Ishikawa (cell line): Measurements from ENCODE around the gene IFRD2.

Experiments used
- CEBPB ChIP-seq: IDR thresholded peaks from 2 replicates; pipeline ENCODE4 v1.6.1; 2012
- CREB1 ChIP-seq: IDR thresholded peaks from 2 replicates; pipeline ENCODE4 v1.6.1; 2012; ENCODE audit warnings: low read depth
- EGR1 ChIP-seq: IDR thresholded peaks from 2 replicates; pipeline ENCODE4 v1.6.1; 2012
- EP300 ChIP-seq: IDR thresholded peaks from 2 replicates; pipeline ENCODE4 v1.6.1; 2012; ENCODE audit warnings: borderline replicate concordance
- FOXM1 ChIP-seq: IDR thresholded peaks from 2 replicates; pipeline ENCODE4 v1.6.1; 2012; ENCODE audit warnings: low read depth, borderline replicate concordance
- NFIC ChIP-seq: IDR thresholded peaks from 2 replicates; pipeline ENCODE4 v1.6.1; 2012
- RAD21 ChIP-seq: IDR thresholded peaks from 2 replicates; pipeline ENCODE4 v1.6.1; 2012; ENCODE audit warnings: low read depth
- TAF1 ChIP-seq: IDR thresholded peaks from 2 replicates; pipeline ENCODE4 v1.6.1; 2012; ENCODE audit warnings: low read depth, mild to moderate bottlenecking
- TCF12 ChIP-seq: IDR thresholded peaks from 2 replicates; pipeline ENCODE4 v1.6.1; 2012; ENCODE audit warnings: low read depth
- TEAD4 ChIP-seq: IDR thresholded peaks from 2 replicates; pipeline ENCODE4 v1.6.1; 2012
- YY1 ChIP-seq: IDR thresholded peaks from 2 replicates; pipeline ENCODE4 v1.6.1; 2012; ENCODE audit warnings: low read depth
- ZBTB7A ChIP-seq: IDR thresholded peaks from 2 replicates; pipeline ENCODE4 v1.6.1; 2012; ENCODE audit warnings: low read depth
- TF ChIP-seq, protein P1 (sequence below): IDR thresholded peaks from 2 replicates; pipeline ENCODE4 v1.6.1; 2012; ENCODE audit warnings: low read depth, mild to moderate bottlenecking
- TF ChIP-seq, protein P2 (sequence below): IDR thresholded peaks from 2 replicates; pipeline ENCODE4 v1.6.1; 2012

DNA sequence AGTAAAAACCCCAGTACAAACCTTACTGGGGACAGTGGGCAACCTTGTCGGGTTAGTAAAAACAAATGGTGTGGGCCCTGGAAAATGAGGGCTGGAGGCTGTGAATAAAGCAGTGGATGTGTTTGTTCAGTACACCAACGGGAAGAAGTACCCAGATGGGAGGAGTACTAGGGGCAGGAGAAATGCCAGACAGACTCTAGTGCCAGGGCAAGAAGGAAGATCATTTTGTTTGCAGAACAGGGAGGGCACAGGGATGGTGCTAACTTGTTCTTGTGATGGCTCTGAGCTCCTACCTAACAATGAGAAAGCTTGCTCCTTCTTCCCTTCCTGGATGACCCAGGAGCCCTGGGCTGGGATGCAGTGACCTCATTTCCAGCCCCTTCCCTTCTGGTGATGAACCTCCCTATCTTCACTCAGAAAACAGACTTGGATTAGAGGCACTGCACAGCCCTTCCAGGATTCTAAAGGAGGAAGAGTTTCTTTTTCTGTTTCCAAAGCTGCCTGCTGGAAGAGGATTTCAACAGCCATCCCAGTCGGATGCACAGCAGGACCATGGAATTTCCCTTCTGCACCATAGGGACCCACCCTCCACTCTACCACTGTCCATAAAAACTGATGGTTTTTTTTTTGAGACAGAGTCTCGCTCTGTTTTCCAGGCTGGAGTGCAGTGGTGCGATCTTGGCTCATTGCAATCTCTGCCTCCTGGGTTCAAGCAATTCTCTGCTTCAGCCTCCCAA lies 42.3 kb upstream of the IFRD2 start:
- TF ChIP-seq RAD21 = no peak
- no peak for TF ChIP-seq YY1
- TF ChIP-seq, protein P1, sequence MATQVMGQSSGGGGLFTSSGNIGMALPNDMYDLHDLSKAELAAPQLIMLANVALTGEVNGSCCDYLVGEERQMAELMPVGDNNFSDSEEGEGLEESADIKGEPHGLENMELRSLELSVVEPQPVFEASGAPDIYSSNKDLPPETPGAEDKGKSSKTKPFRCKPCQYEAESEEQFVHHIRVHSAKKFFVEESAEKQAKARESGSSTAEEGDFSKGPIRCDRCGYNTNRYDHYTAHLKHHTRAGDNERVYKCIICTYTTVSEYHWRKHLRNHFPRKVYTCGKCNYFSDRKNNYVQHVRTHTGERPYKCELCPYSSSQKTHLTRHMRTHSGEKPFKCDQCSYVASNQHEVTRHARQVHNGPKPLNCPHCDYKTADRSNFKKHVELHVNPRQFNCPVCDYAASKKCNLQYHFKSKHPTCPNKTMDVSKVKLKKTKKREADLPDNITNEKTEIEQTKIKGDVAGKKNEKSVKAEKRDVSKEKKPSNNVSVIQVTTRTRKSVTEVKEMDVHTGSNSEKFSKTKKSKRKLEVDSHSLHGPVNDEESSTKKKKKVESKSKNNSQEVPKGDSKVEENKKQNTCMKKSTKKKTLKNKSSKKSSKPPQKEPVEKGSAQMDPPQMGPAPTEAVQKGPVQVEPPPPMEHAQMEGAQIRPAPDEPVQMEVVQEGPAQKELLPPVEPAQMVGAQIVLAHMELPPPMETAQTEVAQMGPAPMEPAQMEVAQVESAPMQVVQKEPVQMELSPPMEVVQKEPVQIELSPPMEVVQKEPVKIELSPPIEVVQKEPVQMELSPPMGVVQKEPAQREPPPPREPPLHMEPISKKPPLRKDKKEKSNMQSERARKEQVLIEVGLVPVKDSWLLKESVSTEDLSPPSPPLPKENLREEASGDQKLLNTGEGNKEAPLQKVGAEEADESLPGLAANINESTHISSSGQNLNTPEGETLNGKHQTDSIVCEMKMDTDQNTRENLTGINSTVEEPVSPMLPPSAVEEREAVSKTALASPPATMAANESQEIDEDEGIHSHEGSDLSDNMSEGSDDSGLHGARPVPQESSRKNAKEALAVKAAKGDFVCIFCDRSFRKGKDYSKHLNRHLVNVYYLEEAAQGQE = no peak
- TF ChIP-seq EP300 = no peak
- TF ChIP-seq TAF1 = no peak
- TF ChIP-seq, protein P2, sequence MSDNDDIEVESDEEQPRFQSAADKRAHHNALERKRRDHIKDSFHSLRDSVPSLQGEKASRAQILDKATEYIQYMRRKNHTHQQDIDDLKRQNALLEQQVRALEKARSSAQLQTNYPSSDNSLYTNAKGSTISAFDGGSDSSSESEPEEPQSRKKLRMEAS = no peak
- TF ChIP-seq CREB1 = no peak
- TF ChIP-seq NFIC = no peak
- no peak for TF ChIP-seq TEAD4
- no peak for TF ChIP-seq FOXM1
- TF ChIP-seq TCF12 = no peak
- no peak for TF ChIP-seq ZBTB7A
- TF ChIP-seq EGR1 = no peak
- no peak for TF ChIP-seq CEBPB
